ENCODE measurements around the gene FNDC3A. TPM values are rescaled to one million over a fixed set of nuclear protein-coding genes. Genes with fewer than 3 reads are reported as not detected.
"Not testable (repeated sequence)": the region's sequence is repeated elsewhere in the genome, so short reads cannot be mapped to it uniquely, and the experiment has no call there.

Gene FNDC3A
- total RNA-seq, 1 donor from 2014 or later, result 47.1 TPM

DNA sequence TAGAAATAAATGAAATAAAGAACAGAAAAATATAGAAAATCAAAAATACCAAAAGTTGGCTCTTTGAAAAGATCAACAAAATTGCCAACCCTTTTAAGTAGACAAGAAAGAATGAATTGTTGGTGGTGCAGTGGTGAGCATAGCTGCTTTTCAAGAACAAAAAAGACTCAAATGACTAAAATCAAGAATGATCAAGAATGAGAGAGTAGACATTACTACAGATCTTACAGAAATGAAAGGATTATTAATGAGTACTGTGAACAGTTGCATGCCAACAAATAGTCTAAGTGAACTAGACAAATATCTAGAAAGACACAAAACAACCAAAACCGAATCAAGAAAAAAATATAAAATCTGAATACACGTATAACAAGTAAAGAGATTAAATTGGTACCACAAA, 53.9 kb downstream of the FNDC3A start:
- ATAC-seq (no peak), DNase-seq (ENCODE audit: low spot score) (no peak)

DNA sequence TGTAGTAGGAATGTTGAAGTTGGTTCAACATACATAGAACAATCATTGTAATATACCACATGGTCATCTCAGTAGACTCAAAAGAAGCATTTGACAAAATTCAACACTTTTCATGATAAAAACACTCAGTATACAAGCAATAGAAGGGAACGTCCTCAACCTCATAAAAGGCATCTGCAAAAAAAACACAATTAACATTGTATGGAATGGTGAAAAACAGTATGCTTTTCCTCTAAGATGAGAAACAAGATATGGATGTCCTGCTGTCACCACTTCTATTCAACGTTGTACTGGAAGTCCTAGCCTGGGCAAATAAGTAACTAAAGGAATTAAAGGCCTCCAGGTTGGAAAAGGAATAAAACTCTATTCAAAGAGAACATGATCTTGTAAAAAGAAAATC, 54.5 kb downstream of the FNDC3A start:
- ATAC-seq, result no peak
- DNase-seq (ENCODE audit: low spot score), result no peak

DNA sequence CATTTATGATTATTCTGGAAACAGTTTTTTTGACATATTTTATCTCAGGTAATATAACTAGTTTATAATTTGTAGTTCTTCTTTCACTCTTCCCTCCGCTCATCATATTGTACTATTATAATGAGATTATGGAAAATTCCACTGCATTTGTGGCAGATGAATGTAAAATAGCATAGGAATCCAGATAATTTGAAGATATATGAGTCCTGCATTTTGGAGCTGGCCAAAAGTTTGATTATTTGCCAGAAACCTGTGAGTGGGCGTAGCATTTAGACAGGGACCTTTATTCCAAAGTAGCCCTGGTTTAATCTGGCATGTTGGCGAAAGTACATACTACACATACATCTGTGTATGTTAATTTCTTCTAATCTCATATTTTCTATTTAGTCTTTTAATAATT, 65.2 kb downstream of the FNDC3A start:
- DNase-seq (ENCODE audit: low spot score) (no peak), ATAC-seq (no peak)

DNA sequence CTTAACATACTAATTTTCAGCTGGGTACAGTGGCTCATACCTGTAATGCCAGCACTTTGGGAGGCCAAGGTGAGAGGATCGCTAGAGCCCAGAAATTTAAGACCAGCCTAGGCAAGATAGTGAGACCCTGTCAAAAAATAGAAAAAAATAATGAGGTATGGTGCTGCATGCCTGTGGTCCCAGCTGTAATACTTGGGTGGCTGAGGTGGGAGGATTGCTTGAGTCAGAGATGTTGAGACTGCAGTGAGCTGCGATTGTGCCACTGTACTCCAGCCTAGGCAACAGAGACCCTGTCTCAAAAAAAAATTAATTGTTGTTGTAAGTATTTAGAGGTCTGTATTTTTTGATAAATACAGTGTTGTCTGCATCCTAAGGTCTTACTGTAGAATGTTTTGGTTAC, 66.8 kb downstream of the FNDC3A start:
- no peak for DNase-seq (ENCODE audit: low spot score)
- no peak for ATAC-seq

DNA sequence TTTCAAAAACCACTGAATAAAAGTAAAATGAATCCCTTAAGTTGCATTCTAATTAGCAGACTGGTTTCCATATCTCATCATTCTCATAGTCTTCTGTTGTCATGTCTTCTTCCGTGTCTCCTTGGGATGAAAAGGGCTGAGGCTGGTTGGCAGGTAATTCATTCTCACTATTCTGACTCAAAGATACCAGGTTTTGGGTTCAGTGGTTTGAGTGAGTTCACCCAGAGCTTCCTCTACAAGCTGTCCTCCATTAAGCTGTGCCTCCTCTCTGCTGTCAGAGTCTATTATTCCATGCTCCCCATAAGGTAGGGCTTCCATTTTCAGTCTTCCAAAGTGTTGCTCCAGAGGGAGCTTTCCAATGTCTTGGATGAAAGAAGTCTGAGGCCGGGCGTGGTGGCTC, 68.3 kb downstream of the FNDC3A start:
- DNase-seq (ENCODE audit: low spot score) (no peak), ATAC-seq (no peak)

DNA sequence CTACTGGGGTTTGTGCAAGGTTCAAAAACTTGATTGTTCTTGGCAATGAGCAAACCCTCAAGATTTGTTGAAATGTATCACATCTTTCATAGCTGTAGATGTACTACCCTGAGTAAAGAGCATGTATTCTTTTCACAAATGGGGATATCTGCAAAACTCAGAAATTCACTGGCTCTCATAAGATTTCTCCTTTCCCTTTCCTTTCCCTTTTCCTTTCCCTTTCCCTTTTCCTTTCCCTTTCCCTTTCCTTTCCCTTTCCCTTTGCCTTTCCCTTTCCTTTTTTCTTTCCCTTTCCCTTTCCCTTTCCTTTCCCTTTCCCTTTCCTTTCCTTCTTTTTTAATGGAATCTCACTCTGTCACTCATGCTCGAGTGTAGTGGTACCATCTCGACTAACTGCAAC, 69.1 kb downstream of the FNDC3A start:
- ATAC-seq (no peak), DNase-seq (ENCODE audit: low spot score) (no peak)

DNA sequence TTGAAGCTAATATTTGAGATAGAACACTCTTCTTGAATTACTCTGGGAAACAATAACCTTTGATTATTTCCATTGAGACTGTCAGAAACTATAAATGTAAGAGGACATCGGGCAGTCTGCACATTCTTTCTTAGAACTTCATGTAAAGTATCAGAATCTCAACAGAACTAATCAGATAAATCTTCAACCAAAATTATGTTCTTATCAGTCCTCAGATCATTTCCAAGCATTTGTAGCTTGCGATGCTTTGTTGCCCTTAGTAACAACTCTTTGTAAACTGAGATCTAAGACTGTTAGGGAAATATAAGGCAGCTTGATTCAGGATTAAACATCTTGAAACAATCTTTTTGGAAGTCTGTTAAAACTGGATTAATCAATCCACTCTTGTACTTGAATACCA, 70.3 kb downstream of the FNDC3A start:
- ATAC-seq, result no peak
- DNase-seq (ENCODE audit: low spot score), result no peak

DNA sequence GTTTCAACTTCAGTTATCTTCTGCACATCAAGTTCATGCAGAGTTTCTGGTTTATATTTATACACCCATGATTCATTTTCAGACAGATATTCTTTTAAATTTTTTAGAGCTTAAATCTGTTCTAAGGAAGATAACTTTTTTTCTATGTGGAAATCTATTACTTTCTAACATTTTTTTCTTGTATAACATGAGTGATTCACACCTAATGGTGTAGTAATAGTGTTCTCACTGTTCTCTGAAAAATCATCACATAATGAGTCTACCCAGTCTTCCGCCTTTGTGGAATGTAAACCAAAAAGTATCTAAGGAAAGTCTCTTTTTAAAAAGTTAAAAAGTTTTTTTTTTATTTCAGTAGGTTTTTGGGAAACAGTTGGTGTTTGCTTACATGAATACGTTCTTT, 70.8 kb downstream of the FNDC3A start:
- ATAC-seq (no peak), DNase-seq (ENCODE audit: low spot score) (no peak)

DNA sequence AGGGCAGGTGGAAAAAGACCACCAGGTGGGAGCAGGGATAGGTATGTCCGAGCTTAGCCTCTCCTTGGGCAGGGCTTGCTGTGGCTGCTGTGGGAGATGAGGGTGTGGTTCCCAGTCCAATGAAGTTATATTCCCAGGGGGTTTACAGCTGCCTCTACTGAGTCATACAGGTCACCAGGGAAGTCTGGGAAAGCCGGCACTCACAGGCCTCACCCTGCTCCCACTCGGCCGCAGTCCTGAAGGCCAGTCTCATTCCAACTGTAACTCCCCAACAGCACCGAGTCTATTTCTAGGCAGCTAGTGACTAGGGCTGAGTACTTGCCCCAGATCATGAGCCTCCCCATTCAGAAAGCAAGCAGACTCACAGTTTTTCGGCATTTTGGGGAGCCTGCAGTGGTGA, 77.1 kb downstream of the FNDC3A start:
- no peak for ATAC-seq

DNA sequence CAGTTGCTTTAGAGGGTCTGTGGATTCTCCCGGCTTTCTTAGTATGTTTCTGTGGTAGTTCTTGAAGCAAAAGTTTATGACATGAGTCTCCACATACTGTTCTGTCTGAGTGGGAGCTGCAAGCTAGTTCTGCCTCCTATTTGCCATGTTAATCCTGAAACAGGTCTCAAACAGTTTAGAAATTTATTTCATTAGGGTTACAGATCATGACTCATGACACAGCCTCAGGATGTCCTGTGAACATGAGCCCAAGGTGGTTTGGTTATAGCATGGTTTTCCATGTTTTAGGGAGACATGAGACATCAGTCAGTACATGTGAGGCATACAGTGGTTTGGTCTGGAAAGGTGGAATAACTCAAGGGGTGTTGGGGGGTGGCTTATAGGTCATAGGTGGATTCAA, 77.5 kb downstream of the FNDC3A start:
- DNase-seq (ENCODE audit: low spot score), result no peak

More for the DNA sequence above, 77.1 kb downstream of the FNDC3A start:
- no peak for DNase-seq (ENCODE audit: low spot score)

DNA sequence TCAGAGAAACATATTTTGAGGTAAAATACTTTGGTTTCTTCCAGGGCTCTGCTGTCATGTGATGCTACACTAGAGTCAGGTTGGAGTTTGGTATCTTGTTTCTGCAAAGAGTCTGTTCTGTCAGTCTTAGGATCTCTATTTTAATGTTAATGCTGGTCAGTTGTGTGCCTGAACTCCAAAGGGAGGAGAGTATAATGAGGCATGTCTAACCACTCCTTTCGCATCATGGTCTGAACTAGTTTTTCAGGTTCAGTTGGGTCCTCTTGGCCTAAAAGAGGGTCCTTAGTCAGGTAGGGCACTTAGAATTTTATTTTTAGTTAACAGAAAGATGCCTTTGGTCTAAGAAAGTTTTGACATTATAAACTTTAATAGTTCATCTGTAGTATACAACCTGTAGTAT, 78.2 kb downstream of the FNDC3A start:
- DNase-seq (ENCODE audit: low spot score), result no peak
- no peak for ATAC-seq

More for the DNA sequence above, 77.5 kb downstream of the FNDC3A start:
- no peak for ATAC-seq

DNA sequence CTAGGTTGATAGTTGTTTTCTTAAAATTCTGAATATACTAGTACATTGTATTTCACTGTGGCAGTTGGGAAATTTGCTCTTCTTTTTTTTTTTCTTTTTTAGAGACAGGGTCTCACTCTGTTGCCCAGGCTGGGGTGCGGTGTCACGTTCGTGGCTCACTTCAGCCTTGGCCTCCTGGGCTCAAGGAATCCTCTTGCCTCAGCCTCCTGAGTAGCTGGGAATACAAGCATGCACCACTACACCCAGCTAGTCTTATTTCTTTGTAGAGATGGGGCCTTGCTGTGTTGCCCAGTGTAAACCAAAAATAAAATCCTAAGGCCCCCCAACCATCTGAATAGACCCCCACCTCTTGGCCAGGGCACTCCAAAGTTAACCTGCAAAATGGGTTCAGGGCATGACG, 79.3 kb downstream of the FNDC3A start:
- no peak for ATAC-seq
- DNase-seq (ENCODE audit: low spot score), result no peak

DNA sequence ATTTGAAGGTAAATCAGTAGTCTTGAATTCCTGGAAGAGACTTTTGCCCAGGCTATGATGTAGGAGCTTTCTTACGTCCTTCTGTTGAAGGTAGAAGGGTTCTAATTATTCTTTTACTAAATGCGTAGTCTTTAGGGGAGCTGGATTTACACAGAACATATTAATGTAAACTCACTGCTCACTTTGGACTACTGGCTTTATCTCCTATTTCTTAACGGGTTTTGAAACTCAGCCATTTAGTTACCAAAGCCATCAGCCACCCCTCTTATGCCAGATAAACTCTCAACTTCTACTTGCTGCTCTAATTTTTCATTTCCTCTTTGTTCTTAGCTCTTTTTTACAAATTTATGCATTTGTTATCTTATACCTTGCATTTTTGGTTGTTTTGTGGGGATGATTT, 81.5 kb downstream of the FNDC3A start:
- no peak for DNase-seq (ENCODE audit: low spot score)
- ATAC-seq, result peak; percentile 70

DNA sequence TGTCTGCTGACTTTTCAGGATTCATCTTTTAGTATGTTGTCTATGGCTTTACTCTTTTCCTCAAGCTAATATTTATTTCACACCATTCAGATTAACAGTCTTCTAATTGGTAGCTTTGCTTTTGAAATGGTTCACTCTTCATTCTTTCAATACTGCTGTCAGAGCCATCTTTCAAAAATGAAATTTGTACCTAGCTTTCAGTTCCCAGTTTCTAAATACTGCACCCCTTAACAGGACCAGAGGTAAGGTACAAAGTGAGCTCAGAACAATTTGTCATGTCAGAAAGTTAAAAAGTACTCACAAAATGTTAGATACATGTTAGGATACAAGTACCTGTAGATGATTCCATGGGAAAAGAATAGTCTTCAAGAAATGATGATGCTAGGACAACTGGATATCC, 83.0 kb downstream of the FNDC3A start:
- ATAC-seq (no peak), DNase-seq (ENCODE audit: low spot score) (no peak)

DNA sequence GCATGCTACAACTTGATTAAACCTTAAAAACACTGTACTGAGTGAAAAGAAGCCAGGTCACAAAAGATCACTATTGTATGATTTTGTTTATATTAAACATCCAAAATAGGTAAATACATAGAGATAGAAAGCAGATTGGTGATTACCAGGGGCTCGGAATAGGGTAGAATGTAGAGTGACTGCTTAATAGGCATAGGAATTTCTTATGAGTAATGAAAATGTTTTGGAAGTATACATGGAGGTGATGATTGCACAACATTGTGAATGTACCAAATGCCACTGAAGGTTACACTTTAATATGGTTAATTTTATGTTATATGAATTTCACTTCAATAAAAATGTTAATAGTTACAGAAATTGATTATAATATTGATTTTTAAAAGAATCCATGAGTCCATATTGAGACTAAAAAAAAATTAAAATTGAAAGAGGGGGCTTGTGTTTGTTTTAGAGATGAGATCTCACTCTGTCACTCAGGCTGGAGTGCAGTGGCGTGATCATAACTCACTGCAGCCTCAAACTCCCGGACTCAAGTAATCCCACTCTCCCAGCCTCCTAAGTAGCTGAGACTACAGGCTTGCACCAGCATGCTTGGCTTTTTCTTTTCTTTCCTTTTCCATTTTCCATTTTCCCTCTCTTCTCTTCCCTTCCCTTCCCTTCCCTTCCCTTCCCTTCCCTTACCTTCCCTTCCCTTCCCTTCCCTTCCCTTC, 85.1 kb downstream of the FNDC3A start:
- no peak for ATAC-seq
- no peak for DNase-seq (ENCODE audit: low spot score)

DNA sequence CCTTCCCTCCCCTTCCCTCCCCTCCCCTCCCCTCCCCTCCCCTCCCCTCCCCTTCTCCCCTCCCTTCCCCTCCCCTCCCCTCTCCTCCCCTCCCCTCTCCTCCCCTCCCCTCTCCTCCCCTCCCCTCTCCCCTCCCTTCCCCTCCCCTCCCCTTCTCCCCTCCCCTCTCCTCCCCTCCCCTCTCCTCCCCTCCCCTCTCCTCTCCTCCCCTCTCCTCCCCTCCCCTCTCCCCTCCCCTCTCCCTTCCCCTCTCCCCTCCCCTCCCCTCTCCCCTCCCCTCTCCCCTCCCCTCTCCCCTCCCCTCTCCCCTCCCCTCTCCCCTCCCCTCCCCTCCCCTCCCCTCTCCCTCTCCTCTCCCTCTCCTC, 85.7 kb downstream of the FNDC3A start:
- not testable (repeated sequence) for ATAC-seq

DNA sequence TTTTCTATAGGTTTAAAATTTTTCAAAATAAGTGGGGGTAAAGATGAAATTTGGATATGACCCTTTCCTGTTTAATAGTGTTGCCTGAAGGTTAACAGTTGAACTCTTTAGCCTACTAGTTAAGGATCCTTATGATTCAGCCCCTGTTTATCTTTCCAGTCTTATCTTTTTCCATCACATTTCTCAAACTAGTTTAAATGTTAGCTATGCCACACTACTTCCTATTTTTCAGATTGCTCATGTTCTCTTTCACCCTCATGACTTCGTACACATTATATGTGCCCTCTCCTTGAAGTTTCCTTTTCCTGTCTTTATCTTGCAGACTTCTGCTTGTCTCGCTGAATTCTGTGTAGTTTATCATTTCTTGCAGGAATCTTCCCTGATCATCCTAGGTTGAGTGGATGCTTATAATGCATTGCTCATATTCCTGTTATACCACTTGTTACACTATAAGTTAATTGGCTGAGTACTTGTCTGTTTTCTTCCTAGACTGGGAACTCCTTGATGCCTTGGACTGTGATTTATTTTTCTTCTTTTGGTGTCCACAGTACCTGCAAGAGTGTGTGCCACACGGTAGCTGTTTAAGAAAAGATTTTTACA, 86.7 kb downstream of the FNDC3A start:
- DNase-seq (ENCODE audit: low spot score) (no peak), ATAC-seq (no peak)

More for the DNA sequence above, 85.7 kb downstream of the FNDC3A start:
- not testable (repeated sequence) for DNase-seq (ENCODE audit: low spot score)

DNA sequence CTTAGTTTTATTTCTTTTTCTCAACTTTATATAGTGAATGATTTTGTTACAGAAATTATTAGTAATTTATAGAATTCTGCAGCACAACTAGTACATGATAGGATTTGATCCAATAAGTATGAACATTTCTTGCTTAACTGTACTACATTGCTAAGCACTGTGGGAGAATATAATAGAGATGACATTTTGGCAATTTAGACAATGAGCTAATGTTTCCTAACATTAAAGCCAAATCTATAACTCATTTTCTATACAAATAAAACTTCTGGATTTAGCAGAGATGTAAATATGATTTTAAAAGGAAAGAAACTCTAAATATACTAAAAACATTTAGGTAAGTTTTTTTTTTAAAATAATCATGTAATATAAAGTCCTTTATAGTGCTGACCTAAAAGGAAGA, 87.3 kb downstream of the FNDC3A start:
- ATAC-seq (no peak), DNase-seq (ENCODE audit: low spot score) (no peak)

DNA sequence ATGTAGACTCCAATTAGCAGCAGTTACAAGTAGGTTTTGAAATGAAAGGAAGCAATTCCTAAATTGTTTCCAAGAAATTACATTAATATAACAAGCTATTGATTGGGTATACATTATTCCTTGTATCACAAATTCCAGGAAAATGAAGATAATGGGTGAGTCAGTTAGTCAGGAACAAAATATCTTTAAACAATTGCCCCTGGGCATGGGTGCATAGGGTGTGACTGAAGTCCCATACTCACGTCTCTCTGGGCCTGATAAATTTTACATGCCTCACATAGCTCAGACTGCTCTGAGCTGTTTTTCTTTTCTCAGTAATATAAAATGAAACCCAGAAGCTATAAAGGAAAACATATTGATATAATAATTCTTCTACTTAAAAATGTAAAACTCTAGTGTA, 87.8 kb downstream of the FNDC3A start:
- no peak for ATAC-seq
- no peak for DNase-seq (ENCODE audit: low spot score)

DNA sequence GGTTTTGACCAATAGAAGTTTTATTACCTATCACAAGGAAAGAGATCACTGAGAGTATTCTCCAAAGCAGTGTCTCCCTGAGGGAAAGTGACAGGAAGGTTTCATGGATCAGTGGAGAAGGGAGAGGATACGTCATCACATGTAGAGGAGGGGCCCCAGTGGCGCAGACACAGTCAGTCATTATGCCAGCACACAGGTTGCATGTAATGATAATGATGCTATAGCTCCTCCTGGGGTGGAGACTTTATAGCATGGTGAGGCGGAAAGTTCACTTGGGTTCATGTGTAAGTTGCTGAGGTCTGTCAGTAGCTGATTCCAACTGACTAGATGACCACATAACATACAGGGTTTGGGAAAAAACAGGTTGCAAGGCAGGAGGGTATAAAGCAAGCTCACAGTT, 88.8 kb downstream of the FNDC3A start:
- no peak for ATAC-seq
- DNase-seq (ENCODE audit: low spot score), result no peak

DNA sequence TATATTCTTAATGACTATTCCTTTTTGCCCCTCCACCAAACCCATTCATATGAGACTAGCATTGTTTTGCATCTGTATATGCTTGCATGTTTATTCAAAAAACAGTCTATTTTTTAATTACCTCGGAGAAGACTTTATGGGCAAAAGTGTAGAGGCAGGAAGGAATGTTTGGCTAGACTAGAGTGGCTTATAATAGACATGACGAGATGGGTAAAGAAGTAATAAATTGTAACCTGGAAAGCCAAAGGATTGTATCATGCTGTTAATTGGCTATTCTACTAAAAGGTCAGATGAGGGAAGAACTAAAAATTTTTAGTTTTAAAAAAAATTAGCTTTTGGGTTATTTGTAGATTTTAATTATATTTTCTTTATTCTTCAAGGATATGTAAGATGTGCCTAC, 91.1 kb downstream of the FNDC3A start:
- ATAC-seq (no peak), DNase-seq (ENCODE audit: low spot score) (no peak)

DNA sequence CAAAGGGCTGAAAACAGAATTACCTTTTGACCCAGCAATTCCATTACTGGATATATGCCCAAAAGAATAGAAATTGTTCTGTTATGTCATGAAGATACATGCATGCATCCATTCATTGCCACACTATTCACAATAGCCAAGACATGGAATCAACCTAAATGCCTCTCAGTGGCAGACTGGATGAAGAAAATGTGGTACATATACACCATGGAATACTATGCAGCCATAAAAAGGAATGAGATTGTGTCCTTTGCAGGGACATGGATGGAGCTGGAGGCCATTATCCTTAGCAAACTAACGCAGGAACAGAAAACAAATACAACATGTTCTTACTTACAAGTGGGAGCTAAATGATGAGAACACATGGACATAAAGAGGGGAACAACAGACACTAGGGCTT, 92.8 kb downstream of the FNDC3A start:
- not testable (repeated sequence) for DNase-seq (ENCODE audit: low spot score); ATAC-seq

DNA sequence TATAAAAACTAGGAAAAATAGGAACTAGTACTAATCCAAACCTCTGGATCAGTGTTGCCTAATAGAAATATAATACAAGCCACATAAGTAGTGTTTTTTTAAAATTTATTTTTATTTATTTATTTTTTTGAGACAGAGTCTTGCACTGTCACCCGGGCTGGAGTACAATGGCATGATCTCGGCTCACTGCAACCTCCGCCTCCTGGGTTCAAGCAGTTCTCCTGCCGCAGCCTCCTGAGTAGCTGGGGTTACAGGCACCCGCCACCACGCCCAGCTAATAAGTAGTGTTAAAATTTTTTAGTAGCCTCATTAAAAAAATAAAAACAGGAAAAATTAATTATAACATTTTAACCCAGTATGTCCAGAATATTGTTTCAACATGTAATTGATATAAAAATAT, 94.3 kb downstream of the FNDC3A start:
- not testable (repeated sequence) for DNase-seq (ENCODE audit: low spot score)

More for the DNA sequence above, 94.3 kb downstream of the FNDC3A start:
- not testable (repeated sequence) for ATAC-seq
